ACHN (cell line): ENCODE measurements around the gene TCHP.
A peak's percentile ranks its signal among the peaks of the same experiment; 100 is the strongest.
"Not testable (repeated sequence)": the region's sequence is repeated elsewhere in the genome, so short reads cannot be mapped to it uniquely, and the experiment has no call there.

Experiments
- DNase-seq: peaks from one replicate; pipeline ENCODE4 v3.0.0-alpha.2; 2015
- in situ Hi-C: cut with HindIII; loops from 2 replicates; pipeline ENCODE4 v1.10.0; 2017; ENCODE audit warnings: low sequenced_read_pairs, low pct_ligation_motif_present, low pct_unique_long_range_greater_than_20kb

TCHP gene

GRCh38 chr12:109899783-109900751, at the start of gene TCHP:
TSS of gene TCHP (plus strand) at chr12:109900274. CDS start at chr12:109903027, 2,753 bp downstream.
- in situ Hi-C loops: no loop called here
- DNase-seq: peak; percentile 95

GRCh38 chr12:109850518-109850917, 49.6 kb upstream of the TCHP start:
- DNase-seq, in situ Hi-C loops: not testable (repeated sequence)

- no peak for DNase-seq
- in situ Hi-C loops: no loop called here
Observed at GRCh38 chr12:109855377-109855776, 44.7 kb upstream of the TCHP start.

- in situ Hi-C loops: no loop called here
Observed at GRCh38 chr12:109857715-109858114, 42.4 kb upstream of the TCHP start.

GRCh38 chr12:109858764-109859163, 41.3 kb upstream of the TCHP start:
- no peak for DNase-seq
- in situ Hi-C loops: no loop called here

More at GRCh38 chr12:109857715-109858114, 42.4 kb upstream of the TCHP start:
- no peak for DNase-seq

GRCh38 chr12:109860977-109861376, 39.1 kb upstream of the TCHP start:
- DNase-seq: no peak
- in situ Hi-C loops: no loop called here

GRCh38 chr12:109861689-109862314, 38.3 kb upstream of the TCHP start:
- in situ Hi-C loops: no loop called here

GRCh38 chr12:109862491-109862890, 37.6 kb upstream of the TCHP start:
- DNase-seq, in situ Hi-C loops: not testable (repeated sequence)

More at GRCh38 chr12:109861689-109862314, 38.3 kb upstream of the TCHP start:
- DNase-seq: no peak

GRCh38 chr12:109863847-109864712, 36.0 kb upstream of the TCHP start:
- DNase-seq: no peak
- in situ Hi-C loops: no loop called here

GRCh38 chr12:109864916-109865315, 35.2 kb upstream of the TCHP start:
- in situ Hi-C loops: no loop called here

GRCh38 chr12:109868182-109869051, 31.7 kb upstream of the TCHP start:
- DNase-seq: no peak
- in situ Hi-C loops: no loop called here

More at GRCh38 chr12:109864916-109865315, 35.2 kb upstream of the TCHP start:
- DNase-seq: no peak

GRCh38 chr12:109870648-109871047, 29.4 kb upstream of the TCHP start:
- DNase-seq: no peak
- in situ Hi-C loops: no loop called here

GRCh38 chr12:109871668-109872314, 28.3 kb upstream of the TCHP start:
- in situ Hi-C loops: no loop called here
- DNase-seq: no peak

GRCh38 chr12:109873653-109874052, 26.4 kb upstream of the TCHP start:
- no peak for DNase-seq
- in situ Hi-C loops: no loop called here

GRCh38 chr12:109875572-109876131, 24.4 kb upstream of the TCHP start:
- in situ Hi-C loops: no loop called here
- DNase-seq: no peak

GRCh38 chr12:109876406-109876805, 23.7 kb upstream of the TCHP start:
- in situ Hi-C loops: no loop called here
- no peak for DNase-seq
